SK-N-SH treated with all-trans-retinoic acid at 6 μM for 48 hours (cell line): Measurements from ENCODE around the gene DOP1A.

Source experiments
- ATAC-seq: fragments of 200-7000 bp; cut with Tn5 transposase; 3 replicates; pipeline ENCODE4 v1.9.1; 2020; ENCODE audit warnings: mild to moderate bottlenecking, moderate library complexity
- ARNTL ChIP-seq: fragments of 450-650 bp; formaldehyde crosslinking; IDR thresholded peaks from 2 replicates; pipeline ENCODE4 v1.5.0; 2020; ENCODE audit warnings: low read depth, mild to moderate bottlenecking, moderate library complexity, borderline replicate concordance
- BACH2 ChIP-seq: fragments of 250-450 bp; sonication (Bioruptor Pico); IDR thresholded peaks from 2 replicates; pipeline ENCODE4 v1.9.0; 2021; ENCODE audit warnings: mild to moderate bottlenecking, borderline replicate concordance
- CSDC2 ChIP-seq: fragments of 250-450 bp; sonication (Bioruptor Pico); IDR thresholded peaks from 2 replicates; pipeline ENCODE4 v1.5.0; 2020; ENCODE audit warnings: mild to moderate bottlenecking, moderate library complexity
- CSRNP3 ChIP-seq: fragments of 250-450 bp; sonication (Bioruptor Pico); IDR thresholded peaks from 2 replicates; pipeline ENCODE4 v1.5.1; 2021; ENCODE audit warnings: mild to moderate bottlenecking, moderate library complexity
- ESRRG ChIP-seq: fragments of 250-450 bp; sonication (Bioruptor Pico); IDR thresholded peaks from 2 replicates; pipeline ENCODE4 v1.6.1; 2021; ENCODE audit warnings: mild to moderate bottlenecking
- ISL1 ChIP-seq: fragments of 250-450 bp; sonication (Bioruptor Pico); IDR thresholded peaks from 2 replicates; pipeline ENCODE4 v2.1.2; 2022; ENCODE audit warnings: mild to moderate bottlenecking, moderate library complexity
- OSR1 ChIP-seq: fragments of 250-450 bp; sonication (Bioruptor Pico); IDR thresholded peaks from 2 replicates; pipeline ENCODE4 v1.8.0; 2022; ENCODE audit warnings: moderate library complexity, mild to moderate bottlenecking, inconsistent platforms
- POU6F1 ChIP-seq: fragments of 250-450 bp; sonication (Bioruptor Pico); IDR thresholded peaks from 2 replicates; pipeline ENCODE4 v1.8.0; 2021; ENCODE audit warnings: low read depth, mild to moderate bottlenecking, moderate library complexity, borderline replicate concordance
- PPARA ChIP-seq: fragments of 250-450 bp; sonication (Bioruptor Pico); IDR thresholded peaks from 2 replicates; pipeline ENCODE4 v1.5.0; 2020; ENCODE audit warnings: mild to moderate bottlenecking, borderline replicate concordance
- RARB ChIP-seq: fragments of 250-450 bp; sonication (Bioruptor Pico); IDR thresholded peaks from 2 replicates; pipeline ENCODE4 v1.8.0; 2021; ENCODE audit warnings: mild to moderate bottlenecking, moderate library complexity
- SNAI2 ChIP-seq: fragments of 250-450 bp; sonication (Bioruptor Pico); IDR thresholded peaks from 2 replicates; pipeline ENCODE4 v1.5.0; 2020; ENCODE audit warnings: mild to moderate bottlenecking, moderate library complexity
- TOX ChIP-seq: fragments of 250-450 bp; sonication (Bioruptor Pico); IDR thresholded peaks from 2 replicates; pipeline ENCODE4 v1.8.0; 2021; ENCODE audit warnings: mild to moderate bottlenecking, moderate library complexity, borderline replicate concordance
- ZC3H10 ChIP-seq: fragments of 250-450 bp; sonication (Bioruptor Pico); IDR thresholded peaks from 2 replicates; pipeline ENCODE4 v1.5.1; 2021; ENCODE audit warnings: mild to moderate bottlenecking, moderate library complexity
- ZFP3 ChIP-seq: fragments of 250-450 bp; sonication (Bioruptor Pico); IDR thresholded peaks from 2 replicates; pipeline ENCODE4 v1.5.0; 2020; ENCODE audit warnings: mild to moderate bottlenecking, moderate library complexity
- ZFP30 ChIP-seq: fragments of 450-650 bp; formaldehyde crosslinking; IDR thresholded peaks from 2 replicates; pipeline ENCODE4 v1.5.0; 2022; ENCODE audit warnings: mild to moderate bottlenecking, moderate library complexity
- ZNF565 ChIP-seq: fragments of 450-650 bp; formaldehyde crosslinking; conservative IDR thresholded peaks from 2 replicates; pipeline ENCODE4 v1.5.0; 2020; ENCODE audit warnings: low read depth, mild to moderate bottlenecking, moderate library complexity
- ZNF70 ChIP-seq: fragments of 450-650 bp; formaldehyde crosslinking; IDR thresholded peaks from 2 replicates; pipeline ENCODE4 v1.5.0; 2020; ENCODE audit warnings: mild to moderate bottlenecking, moderate library complexity
- ZNF8 ChIP-seq: fragments of 450-650 bp; formaldehyde crosslinking; IDR thresholded peaks from 2 replicates; pipeline ENCODE4 v1.5.0; 2020; ENCODE audit warnings: mild to moderate bottlenecking, moderate library complexity
- TF ChIP-seq, protein P1 (sequence below): fragments of 250-450 bp; sonication (Bioruptor Pico); IDR thresholded peaks from 2 replicates; pipeline ENCODE4 v1.5.0; 2020; ENCODE audit warnings: mild to moderate bottlenecking, moderate library complexity
- TF ChIP-seq, protein P2 (sequence below): fragments of 250-450 bp; sonication (Bioruptor Pico); IDR thresholded peaks from 2 replicates; pipeline ENCODE4 v1.5.1; 2020; ENCODE audit warnings: low read depth, mild to moderate bottlenecking, moderate library complexity

DOP1A gene

GRCh38 chr6:83051377-83052172 is 15.9 kb upstream of the DOP1A start:
- ATAC-seq: no peak
- TF ChIP-seq ZNF70 (peak; percentile 57; the same call in 1 of the 2 replicates), ZFP3 (CRISPR knock-in tag) (no peak)

- ATAC-seq: no peak; the same call in 2 of the 3 replicates
Measured at GRCh38 chr6:83053678-83054077, 13.8 kb upstream of the DOP1A start.

GRCh38 chr6:83055366-83055964 is 12.0 kb upstream of the DOP1A start:
- ATAC-seq: peak; percentile 59
- no peak for TF ChIP-seq ZFP3 (CRISPR knock-in tag)
- no peak for TF ChIP-seq ISL1
- TF ChIP-seq, protein P1, sequence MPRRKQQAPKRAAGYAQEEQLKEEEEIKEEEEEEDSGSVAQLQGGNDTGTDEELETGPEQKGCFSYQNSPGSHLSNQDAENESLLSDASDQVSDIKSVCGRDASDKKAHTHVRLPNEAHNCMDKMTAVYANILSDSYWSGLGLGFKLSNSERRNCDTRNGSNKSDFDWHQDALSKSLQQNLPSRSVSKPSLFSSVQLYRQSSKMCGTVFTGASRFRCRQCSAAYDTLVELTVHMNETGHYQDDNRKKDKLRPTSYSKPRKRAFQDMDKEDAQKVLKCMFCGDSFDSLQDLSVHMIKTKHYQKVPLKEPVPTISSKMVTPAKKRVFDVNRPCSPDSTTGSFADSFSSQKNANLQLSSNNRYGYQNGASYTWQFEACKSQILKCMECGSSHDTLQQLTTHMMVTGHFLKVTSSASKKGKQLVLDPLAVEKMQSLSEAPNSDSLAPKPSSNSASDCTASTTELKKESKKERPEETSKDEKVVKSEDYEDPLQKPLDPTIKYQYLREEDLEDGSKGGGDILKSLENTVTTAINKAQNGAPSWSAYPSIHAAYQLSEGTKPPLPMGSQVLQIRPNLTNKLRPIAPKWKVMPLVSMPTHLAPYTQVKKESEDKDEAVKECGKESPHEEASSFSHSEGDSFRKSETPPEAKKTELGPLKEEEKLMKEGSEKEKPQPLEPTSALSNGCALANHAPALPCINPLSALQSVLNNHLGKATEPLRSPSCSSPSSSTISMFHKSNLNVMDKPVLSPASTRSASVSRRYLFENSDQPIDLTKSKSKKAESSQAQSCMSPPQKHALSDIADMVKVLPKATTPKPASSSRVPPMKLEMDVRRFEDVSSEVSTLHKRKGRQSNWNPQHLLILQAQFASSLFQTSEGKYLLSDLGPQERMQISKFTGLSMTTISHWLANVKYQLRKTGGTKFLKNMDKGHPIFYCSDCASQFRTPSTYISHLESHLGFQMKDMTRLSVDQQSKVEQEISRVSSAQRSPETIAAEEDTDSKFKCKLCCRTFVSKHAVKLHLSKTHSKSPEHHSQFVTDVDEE (CRISPR knock-in tag): no peak
- no peak for TF ChIP-seq ZNF8 (CRISPR knock-in tag)
- TF ChIP-seq ARNTL: no peak
- TF ChIP-seq, protein P2, sequence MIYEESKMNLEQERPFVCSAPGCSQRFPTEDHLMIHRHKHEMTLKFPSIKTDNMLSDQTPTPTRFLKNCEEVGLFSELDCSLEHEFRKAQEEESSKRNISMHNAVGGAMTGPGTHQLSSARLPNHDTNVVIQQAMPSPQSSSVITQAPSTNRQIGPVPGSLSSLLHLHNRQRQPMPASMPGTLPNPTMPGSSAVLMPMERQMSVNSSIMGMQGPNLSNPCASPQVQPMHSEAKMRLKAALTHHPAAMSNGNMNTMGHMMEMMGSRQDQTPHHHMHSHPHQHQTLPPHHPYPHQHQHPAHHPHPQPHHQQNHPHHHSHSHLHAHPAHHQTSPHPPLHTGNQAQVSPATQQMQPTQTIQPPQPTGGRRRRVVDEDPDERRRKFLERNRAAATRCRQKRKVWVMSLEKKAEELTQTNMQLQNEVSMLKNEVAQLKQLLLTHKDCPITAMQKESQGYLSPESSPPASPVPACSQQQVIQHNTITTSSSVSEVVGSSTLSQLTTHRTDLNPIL (CRISPR knock-in tag): no peak
- TF ChIP-seq BACH2 (CRISPR knock-in tag): no peak
- no peak for TF ChIP-seq ZNF565 (CRISPR knock-in tag)
- TF ChIP-seq ZNF70: no peak

More at GRCh38 chr6:83053678-83054077, 13.8 kb upstream of the DOP1A start:
- TF ChIP-seq, protein P1 (CRISPR knock-in tag): 0 out of 2 replicates have a peak, but pooled peaks have one; percentile 45
- TF ChIP-seq ZNF70 (no peak), ZC3H10 (CRISPR knock-in tag) (no peak), OSR1 (CRISPR knock-in tag) (no peak)

DNA sequence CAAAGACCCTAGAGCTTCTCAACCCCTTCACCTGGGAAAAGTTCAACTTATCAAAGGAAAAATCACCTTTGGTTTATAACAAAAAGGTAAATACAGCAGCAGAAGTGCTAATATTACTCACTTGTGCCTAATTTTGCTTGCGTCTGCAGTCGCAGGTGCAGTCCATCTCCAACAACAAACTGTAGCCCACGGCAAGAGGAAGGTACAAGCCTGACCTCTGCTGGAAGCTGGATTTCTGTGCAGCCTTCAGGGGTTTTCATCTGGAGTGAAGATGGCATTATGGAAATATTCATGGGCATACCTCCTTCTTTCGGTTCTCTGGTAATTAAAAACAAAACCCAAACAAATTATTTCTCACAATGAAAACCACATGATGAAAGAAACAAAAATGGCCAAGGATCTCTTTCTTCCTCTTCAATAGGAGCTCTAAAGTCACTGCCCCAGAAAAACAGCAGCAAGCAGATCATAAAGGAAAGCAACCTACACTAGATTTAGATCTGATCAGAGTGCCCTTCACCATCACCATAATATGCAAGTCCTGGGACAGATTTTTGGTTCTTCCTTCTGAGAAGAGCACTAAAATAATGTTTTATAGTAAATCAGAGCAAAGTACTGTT is 9.7 kb upstream of the DOP1A start:
- no peak for TF ChIP-seq BACH2 (CRISPR knock-in tag)
- TF ChIP-seq PPARA (CRISPR knock-in tag): no peak
- TF ChIP-seq POU6F1 (CRISPR knock-in tag): no peak
- TF ChIP-seq ZFP30: no peak
- TF ChIP-seq ESRRG (CRISPR knock-in tag): no peak
- no peak for TF ChIP-seq ZNF8 (CRISPR knock-in tag)
- peak; percentile 93 for ATAC-seq

GRCh38 chr6:83061190-83061589 is 6.3 kb upstream of the DOP1A start:
- no peak for ATAC-seq
- TF ChIP-seq ZC3H10 (CRISPR knock-in tag) (no peak), RARB (CRISPR knock-in tag) (no peak), ZFP30 (no peak), PPARA (CRISPR knock-in tag) (no peak), CSDC2 (CRISPR knock-in tag) (no peak), TOX (CRISPR knock-in tag) (no peak), CSRNP3 (CRISPR knock-in tag) (no peak), ZNF8 (CRISPR knock-in tag) (no peak), ZNF70 (no peak), BACH2 (CRISPR knock-in tag) (no peak), SNAI2 (CRISPR knock-in tag) (no peak), OSR1 (CRISPR knock-in tag) (no peak)
- TF ChIP-seq, protein P2 (CRISPR knock-in tag): no peak
